Stomach (tissue), 9 donors: ENCODE results near the gene EXPH5. TPM values are rescaled to one million over a fixed set of nuclear protein-coding genes. Genes with fewer than 3 reads are reported as not detected.

Experiments
- DNase-seq, 2 donors: peaks; one replicate each; pipeline versions ENCODE4 v3.0.0 to v3.0.0-alpha.2; 2013 to 2019
- H3K27ac ChIP-seq, 5 donors: fragments of 200-600 bp in 4 of 5; sonication (generic) in 4 of 5; one replicate each; pipeline ENCODE4 v1.5.1; 2013 to 2019; ENCODE audit warnings: mild to moderate bottlenecking in 1 of 5, moderate library complexity in 1 of 5
- H3K27me3 ChIP-seq, 3 donors: fragments of 200-600 bp; sonication (generic); one replicate each; pipeline ENCODE4 v1.5.1; 2017 to 2019; ENCODE audit warnings: mixed run types in 1 of 3
- H3K36me3 ChIP-seq, 4 donors: fragments of 200-600 bp; sonication (generic); 1 replicate in 3 of 4; 2 replicates in 1 of 4; pipeline ENCODE4 v1.5.1; 2016 to 2019
- H3K4me1 ChIP-seq, 4 donors: fragments of 200-600 bp; sonication (generic); one replicate each; pipeline ENCODE4 v1.5.1; 2016 to 2019
- H3K4me3 ChIP-seq, 4 donors: fragments of 200-600 bp; sonication (generic) in 3 of 4; one replicate each; pipeline ENCODE4 v1.5.1; 2016 to 2019; ENCODE audit warnings: mild to moderate bottlenecking in 1 of 4
- H3K9me3 ChIP-seq, 4 donors: fragments of 200-600 bp; sonication (generic); one replicate each; pipeline ENCODE4 v1.5.1; 2016 to 2019
- CTCF ChIP-seq, 7 experiments: fragments of 450-650 bp in 4 of 7; fragments of 200-600 bp in 3 of 7; sonication (generic) in 3 of 7; IDR thresholded peaks; one replicate each; pipeline ENCODE4 v1.5.1; 2016 to 2019; ENCODE audit warnings: antibody characterized with exemption in 7 of 7, control low read depth in 2 of 7, mild to moderate bottlenecking in 1 of 7
- EP300 ChIP-seq: sonication (generic); formaldehyde crosslinking; IDR thresholded peaks from one replicate; pipeline ENCODE4 v1.6.1; 2017; ENCODE audit warnings: antibody characterized with exemption
- POLR2A ChIP-seq, 4 donors: fragments of 450-650 bp; IDR thresholded peaks; one replicate each; pipeline ENCODE4 v1.6.1; 2016; ENCODE audit warnings: antibody characterized with exemption in 4 of 4, control low read depth in 2 of 4, mild to moderate bottlenecking in 1 of 4, moderate library complexity in 1 of 4
- POLR2AphosphoS5 ChIP-seq, 3 donors: sonication (generic); formaldehyde crosslinking; IDR thresholded peaks; one replicate each; pipeline ENCODE4 v1.6.1; 2016; ENCODE audit warnings: antibody characterized with exemption in 3 of 3
- WGBS, 5 donors: extraction: QIAGEN DNeasy Blood & Tissue Kit in 3 of 5; methylation state at CpG; one replicate each; pipeline versions ENCODE4 v1.1.5 to v1.1.7; 2013 to 2018; 5-methylcytosine and 5-hydroxymethylcytosine counted together
- intact Hi-C: fragments of 100-400 bp; cut with DNase I; formaldehyde crosslinking; loops from one replicate; pipeline ENCODE4 v1.15.1; 2023; ENCODE audit warnings: low total_unique reads
- polyA plus RNA-seq, 3 donors: library from polyadenylated mRNA; stranded (reverse); fragments of 200-250 nt; gene quantifications; one replicate each; pipeline ENCODE4 v1.2.3, GENCODE V29; 2013
- total RNA-seq, 5 donors: library from RNA; depleted of rRNA; stranded (reverse); fragments of >200 nt; gene quantifications; one replicate each; pipeline versions ENCODE4 v1.1.0 to v1.2.3, GENCODE V29; 2014 to 2016
- donor health status: healthy with polysubstance abuse.
- donor health status: Bipolar disorder and iron deficiency.
- donor health status: healthy.

EXPH5 gene
- total and polyA plus RNA-seq, 8 donors: 0.75 to 23.7 (median 12.0) TPM

- TF ChIP-seq POLR2AphosphoS5 (IDR thresholded peaks at IDR 0.05): no peak
- Histone ChIP-seq H3K9me3 (no peaks in the 10 kb centered on the region), H3K4me1 (peaks cover 0 to 18% (median under 1%) of the 10 kb centered on the region in 4 donors), H3K27me3 (no peaks in the 10 kb centered on the region), H3K36me3 (no peaks in the 10 kb centered on the region), H3K4me3 (no peak overlapping the region), H3K27ac (no peak overlapping the region)
- intact Hi-C loops: no loop called here
- WGBS, 5 donors: 81 to 86% (median 83%) methylated on average over 5 of the region's 5 CpGs
- no peak for DNase-seq
These were observed 47.6 kb downstream of the EXPH5 start for GRCh38 chr11:108545909-108546501.

- Histone ChIP-seq H3K27me3 (no peaks in the 10 kb centered on the region), H3K27ac (no peak overlapping the region), H3K4me1 (peaks cover 0 to 23% (median 6%) of the 10 kb centered on the region in 4 donors), H3K36me3 (no peaks in the 10 kb centered on the region), H3K4me3 (no peak overlapping the region), H3K9me3 (no peaks in the 10 kb centered on the region)
- DNase-seq: no peak
- intact Hi-C loops: no loop called here
- WGBS, 5 donors: 80 to 90% (median 86%) methylated on average over 5 of the region's 5 CpGs
- no peak for TF ChIP-seq CTCF (IDR thresholded peaks at IDR 0.05)
- no peak for TF ChIP-seq POLR2A (IDR thresholded peaks at IDR 0.05)
- no peak for TF ChIP-seq EP300
- TF ChIP-seq POLR2AphosphoS5 (IDR thresholded peaks at IDR 0.05): no peak
These were observed 50.1 kb downstream of the EXPH5 start for GRCh38 chr11:108543316-108543964.

- no peaks in the 10 kb centered on the region for H3K27me3 ChIP-seq
- TF ChIP-seq POLR2AphosphoS5 (IDR thresholded peaks at IDR 0.05) (no peak), POLR2A (IDR thresholded peaks at IDR 0.05) (no peak), EP300 (no peak), CTCF (IDR thresholded peaks at IDR 0.05) (no peak)
- intact Hi-C loops: no loop called here
These were observed 52.0 kb downstream of the EXPH5 start for GRCh38 chr11:108541531-108541930.

GRCh38 chr11:108538502-108538901 lies 55.1 kb downstream of the EXPH5 start:
- intact Hi-C loops: no loop called here
- TF ChIP-seq POLR2A (IDR thresholded peaks at IDR 0.05): no peak
- no peak for TF ChIP-seq EP300
- TF ChIP-seq CTCF (IDR thresholded peaks at IDR 0.05): no peak
- no peak for TF ChIP-seq POLR2AphosphoS5 (IDR thresholded peaks at IDR 0.05)
- 40 to 55% (median 48%) methylated on average over 4 of the region's 4 CpGs for WGBS, 5 donors
- H3K27ac ChIP-seq: peak overlapping the region; percentile 14 to 79 (median 59)
- H3K27me3 ChIP-seq: no peaks in the 10 kb centered on the region
- peaks cover 0 to 9% (median 6%) of the 10 kb centered on the region in 4 donors for H3K4me1 ChIP-seq
- no peaks in the 10 kb centered on the region for H3K36me3 ChIP-seq
- H3K4me3 ChIP-seq: no peak overlapping the region
- no peak for DNase-seq
- H3K9me3 ChIP-seq: no peaks in the 10 kb centered on the region

More at GRCh38 chr11:108541531-108541930, 52.0 kb downstream of the EXPH5 start:
- no peak for DNase-seq
- Histone ChIP-seq H3K36me3 (no peaks in the 10 kb centered on the region), H3K27ac (no peak overlapping the region), H3K9me3 (no peaks in the 10 kb centered on the region), H3K4me3 (no peak overlapping the region), H3K4me1 (peaks cover 0 to 23% (median 7%) of the 10 kb centered on the region in 4 donors)

GRCh38 chr11:108538022-108538424 lies 55.5 kb downstream of the EXPH5 start:
- no peak overlapping the region for H3K4me3 ChIP-seq
- peak overlapping the region in 4 of 5 donors; percentile 16 to 79 (median 64) for H3K27ac ChIP-seq
- intact Hi-C loops: no loop called here
- peak; percentile 63 to 86 for DNase-seq
- WGBS, 5 donors: 20 to 31% (median 24%) methylated on average over 8 of the region's 8 CpGs
- TF ChIP-seq POLR2A (IDR thresholded peaks at IDR 0.05): no peak
- TF ChIP-seq POLR2AphosphoS5 (IDR thresholded peaks at IDR 0.05): peak in 2 of 3 donors; percentile 67 to 80
- H3K36me3 ChIP-seq: no peaks in the 10 kb centered on the region
- H3K9me3 ChIP-seq: no peaks in the 10 kb centered on the region
- H3K27me3 ChIP-seq: no peaks in the 10 kb centered on the region
- H3K4me1 ChIP-seq: peaks cover 0 to 9% (median 6%) of the 10 kb centered on the region in 4 donors
